HG03039 (cell line): ENCODE results near the gene DLG2.

ENCODE experiments used
- ATAC-seq: cut with Tn5 transposase; IDR thresholded peaks from one replicate; pipeline ENCODE4 v1.9.1; 2021; ENCODE audit warnings: mild to moderate bottlenecking, moderate library complexity; ENCODE audit not compliant: unreplicated experiment

Gene DLG2

GRCh38 chr11:85572056-85572455, 55.1 kb downstream of the DLG2 start:
- no peak for ATAC-seq

- ATAC-seq = no peak
These were observed 57.6 kb downstream of the DLG2 start for GRCh38 chr11:85569525-85569924.

GRCh38 chr11:85558411-85558810, 68.7 kb downstream of the DLG2 start:
- no peak for ATAC-seq

- no peak for ATAC-seq
These were observed 75.3 kb downstream of the DLG2 start for GRCh38 chr11:85551881-85552280.

GRCh38 chr11:85541683-85542082, 85.5 kb downstream of the DLG2 start:
- no peak for ATAC-seq

GRCh38 chr11:85540635-85541205, 86.4 kb downstream of the DLG2 start:
- no peak for ATAC-seq

- ATAC-seq = no peak
These were observed 87.0 kb downstream of the DLG2 start for GRCh38 chr11:85540181-85540580.

- ATAC-seq = no peak
These were observed 87.4 kb downstream of the DLG2 start for GRCh38 chr11:85539740-85540139.

- no peak for ATAC-seq
These were observed 88.0 kb downstream of the DLG2 start for GRCh38 chr11:85539029-85539689.

GRCh38 chr11:85536438-85536837, 90.7 kb downstream of the DLG2 start:
- no peak for ATAC-seq

GRCh38 chr11:85534806-85535205, 92.3 kb downstream of the DLG2 start:
- no peak for ATAC-seq

GRCh38 chr11:85531191-85531897, 95.8 kb downstream of the DLG2 start:
- no peak for ATAC-seq

- ATAC-seq = no peak
These were observed 96.5 kb downstream of the DLG2 start for GRCh38 chr11:85530634-85531033.

- no peak for ATAC-seq
These were observed 100.6 kb downstream of the DLG2 start for GRCh38 chr11:85526564-85526963.

- no peak for ATAC-seq
These were observed 101.5 kb downstream of the DLG2 start for GRCh38 chr11:85525686-85526085.

GRCh38 chr11:85517272-85517671, 109.9 kb downstream of the DLG2 start:
- no peak for ATAC-seq

GRCh38 chr11:85495918-85496317, 131.2 kb downstream of the DLG2 start:
- no peak for ATAC-seq

GRCh38 chr11:85494396-85494795, 132.7 kb downstream of the DLG2 start:
- no peak for ATAC-seq

- ATAC-seq = no peak
These were observed 141.2 kb downstream of the DLG2 start for GRCh38 chr11:85485902-85486301.

- no peak for ATAC-seq
These were observed 143.3 kb downstream of the DLG2 start for GRCh38 chr11:85483861-85484260.

GRCh38 chr11:85481862-85482261, 145.3 kb downstream of the DLG2 start:
- no peak for ATAC-seq
